NCI-H510A (cell line): ENCODE data around the gene SS18.

Experiments
- DNase-seq: peaks from one replicate; lab custom pipeline; 2025; lab: John Stamatoyannopoulos, UW

SS18 gene

GRCh38 chr18:26002375-26002910, 88.0 kb downstream of the SS18 start:
- no peak for DNase-seq

GRCh38 chr18:25998461-25998860, 92.0 kb downstream of the SS18 start:
- DNase-seq, result no peak

- no peak for DNase-seq
Measured at GRCh38 chr18:25992566-25992965, 97.8 kb downstream of the SS18 start.

GRCh38 chr18:25990473-25990872, 99.9 kb downstream of the SS18 start:
- no peak for DNase-seq

GRCh38 chr18:25985707-25986394, 104.6 kb downstream of the SS18 start:
- no peak for DNase-seq

GRCh38 chr18:25983730-25984129, 106.7 kb downstream of the SS18 start:
- no peak for DNase-seq

GRCh38 chr18:25982961-25983360, 107.5 kb downstream of the SS18 start:
- no peak for DNase-seq

GRCh38 chr18:25982153-25982552, 108.3 kb downstream of the SS18 start:
- DNase-seq, result no peak

GRCh38 chr18:25979369-25980040, 110.9 kb downstream of the SS18 start:
- no peak for DNase-seq

- DNase-seq, result no peak
Measured at GRCh38 chr18:25976554-25976953, 113.9 kb downstream of the SS18 start.

GRCh38 chr18:25974630-25975077, 115.8 kb downstream of the SS18 start:
- no peak for DNase-seq
